Measurements from ENCODE around the gene INPP5J.
"Not testable (repeated sequence)": the region's sequence is repeated elsewhere in the genome, so short reads cannot be mapped to it uniquely, and the experiment has no call there.

The INPP5J gene

DNA sequence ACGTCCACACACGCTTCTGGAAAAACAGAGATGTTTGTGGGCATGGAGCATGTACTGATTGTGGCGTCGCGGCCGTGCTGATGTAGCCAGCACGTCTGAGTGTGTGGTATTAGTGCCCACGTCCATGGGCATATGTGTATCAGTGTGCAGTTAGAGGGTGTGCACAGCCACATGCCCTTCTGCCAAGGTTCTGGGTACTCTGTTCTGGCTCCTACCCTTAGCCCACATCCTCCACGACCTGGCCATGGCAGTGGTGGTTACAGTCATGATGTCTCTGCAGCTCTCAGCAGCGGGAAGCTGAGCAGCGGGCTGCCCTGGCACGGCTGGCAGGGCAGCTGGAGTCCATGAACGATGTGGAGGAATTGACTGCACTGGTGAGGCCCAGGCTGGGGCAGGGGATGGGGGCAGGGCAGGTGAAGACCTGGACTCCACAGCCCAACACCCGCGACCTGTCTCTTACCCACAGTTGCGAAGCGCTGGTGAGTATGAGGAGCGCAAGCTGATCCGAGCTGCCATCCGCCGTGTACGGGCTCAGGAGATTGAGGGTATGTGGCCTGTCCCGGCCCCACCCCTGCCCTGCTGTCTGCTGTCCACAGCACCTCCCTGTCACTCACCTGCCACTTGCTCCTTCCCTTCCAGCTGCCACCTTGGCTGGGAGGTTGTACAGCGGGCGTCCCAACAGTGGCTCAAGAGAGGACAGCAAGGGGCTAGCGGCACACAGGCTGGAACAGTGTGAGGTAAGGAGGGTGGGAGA lies 34.4 kb upstream of the INPP5J start:
- no peak for DNase-seq (ENCODE audit: low spot score)

GRCh38 chr22:31089160-31090100 lies 33.3 kb upstream of the INPP5J start:
- peak; percentile 25 for DNase-seq (ENCODE audit: low spot score)

- no peak for DNase-seq (ENCODE audit: low spot score)
Measured at GRCh38 chr22:31090217-31091085, 32.3 kb upstream of the INPP5J start.

- no peak for DNase-seq (ENCODE audit: low spot score)
Measured at GRCh38 chr22:31091106-31091975, 31.4 kb upstream of the INPP5J start.

DNA sequence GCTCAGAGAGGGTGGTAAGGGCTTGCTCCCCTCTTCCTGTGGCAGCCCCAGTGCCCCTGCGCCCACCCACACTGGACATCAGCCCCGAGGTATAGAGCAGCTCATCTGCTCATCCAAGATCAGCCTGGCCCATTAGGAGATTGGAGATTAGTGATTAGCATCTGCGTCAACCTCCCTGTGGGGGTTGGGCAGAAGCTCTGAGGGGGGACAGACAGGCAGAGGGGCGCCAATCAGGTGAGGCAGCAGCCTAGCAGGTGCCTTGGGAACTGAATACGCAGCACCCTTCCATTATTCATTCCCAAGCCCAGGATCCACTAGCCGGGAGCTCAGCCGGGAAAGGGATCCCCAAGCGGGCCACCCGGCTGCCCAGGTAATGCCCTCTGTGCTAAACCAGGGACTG lies 30.6 kb upstream of the INPP5J start:
- no peak for DNase-seq (ENCODE audit: low spot score)

GRCh38 chr22:31093086-31093850 lies 29.5 kb upstream of the INPP5J start:
- DNase-seq (ENCODE audit: low spot score): no peak

DNA sequence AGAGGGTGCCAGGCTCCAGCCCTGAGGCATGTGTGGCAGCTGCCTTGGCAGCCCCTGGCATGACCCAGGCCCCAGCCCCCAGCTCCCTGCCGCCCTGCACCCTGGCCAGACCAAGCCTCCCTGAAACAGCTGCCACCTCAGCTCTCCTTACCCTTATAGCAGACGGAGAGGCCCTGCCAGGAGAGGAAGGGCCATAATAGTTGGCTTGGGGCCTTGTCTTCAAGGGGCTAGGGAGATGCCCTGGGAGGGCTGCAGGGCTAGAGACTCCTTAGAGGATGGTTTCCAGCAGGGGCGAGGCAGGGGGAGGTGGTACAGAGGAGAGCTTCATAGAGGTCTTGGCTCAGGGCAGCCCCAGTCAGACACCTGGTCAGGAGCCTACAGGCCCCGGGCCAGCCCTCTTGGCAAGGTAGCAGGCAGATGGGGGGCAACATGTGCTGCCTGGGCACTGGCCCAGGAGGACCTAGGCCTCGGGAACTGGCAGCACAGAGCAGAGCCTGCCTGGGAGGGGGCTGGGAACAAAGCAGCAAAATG lies 28.7 kb upstream of the INPP5J start:
- DNase-seq (ENCODE audit: low spot score): no peak

GRCh38 chr22:31094741-31095140 lies 28.0 kb upstream of the INPP5J start:
- DNase-seq (ENCODE audit: low spot score): no peak

GRCh38 chr22:31095637-31096249 lies 27.0 kb upstream of the INPP5J start:
- no peak for DNase-seq (ENCODE audit: low spot score)

DNA sequence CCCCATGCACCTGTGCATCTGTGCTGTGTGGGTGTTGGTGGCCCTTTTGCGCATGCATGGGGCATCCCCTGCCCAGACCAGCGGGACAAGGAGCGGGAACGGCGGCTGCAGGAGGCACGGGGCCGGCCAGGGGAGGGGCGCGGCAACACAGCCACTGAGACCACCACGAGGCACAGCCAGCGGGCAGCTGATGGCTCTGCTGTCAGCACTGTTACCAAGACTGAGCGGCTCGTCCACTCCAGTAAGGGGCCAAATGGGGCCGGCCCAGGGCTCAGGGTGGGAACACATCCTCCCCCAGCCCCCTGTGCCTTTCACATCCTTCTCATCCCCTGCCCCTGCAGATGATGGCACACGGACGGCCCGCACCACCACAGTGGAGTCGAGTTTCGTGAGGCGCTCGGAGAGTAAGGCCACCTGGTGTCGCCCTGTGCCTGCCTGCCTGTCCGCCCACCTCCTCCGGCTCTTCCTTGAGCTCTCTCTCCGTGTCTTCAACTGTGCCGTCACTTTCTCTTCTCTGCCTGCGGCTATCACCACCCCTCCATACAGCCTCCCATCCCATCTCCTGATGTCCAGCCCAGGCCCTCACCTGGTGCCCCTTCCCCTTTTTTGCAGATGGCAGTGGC lies 26.0 kb upstream of the INPP5J start:
- DNase-seq (ENCODE audit: low spot score): no peak

DNA sequence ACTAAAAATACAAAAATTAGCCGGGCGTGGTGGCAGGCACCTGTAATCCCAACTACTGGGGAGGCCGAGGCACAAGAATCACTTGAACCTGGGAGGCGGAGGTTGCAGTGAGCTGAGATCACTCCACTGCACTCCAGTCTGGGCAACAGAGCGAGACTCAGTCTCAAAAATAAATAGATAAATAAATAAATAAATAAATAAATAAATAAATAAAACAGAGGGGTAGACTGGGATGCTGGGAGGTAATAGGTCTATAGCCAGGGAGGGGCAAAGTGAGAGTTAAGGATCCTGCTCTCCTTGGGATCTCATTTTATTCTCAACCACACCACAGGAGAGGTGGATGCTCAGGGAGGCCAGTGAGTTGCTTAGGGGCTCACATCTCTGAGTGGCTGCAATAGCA lies 25.2 kb upstream of the INPP5J start:
- DNase-seq (ENCODE audit: low spot score): not testable (repeated sequence)

DNA sequence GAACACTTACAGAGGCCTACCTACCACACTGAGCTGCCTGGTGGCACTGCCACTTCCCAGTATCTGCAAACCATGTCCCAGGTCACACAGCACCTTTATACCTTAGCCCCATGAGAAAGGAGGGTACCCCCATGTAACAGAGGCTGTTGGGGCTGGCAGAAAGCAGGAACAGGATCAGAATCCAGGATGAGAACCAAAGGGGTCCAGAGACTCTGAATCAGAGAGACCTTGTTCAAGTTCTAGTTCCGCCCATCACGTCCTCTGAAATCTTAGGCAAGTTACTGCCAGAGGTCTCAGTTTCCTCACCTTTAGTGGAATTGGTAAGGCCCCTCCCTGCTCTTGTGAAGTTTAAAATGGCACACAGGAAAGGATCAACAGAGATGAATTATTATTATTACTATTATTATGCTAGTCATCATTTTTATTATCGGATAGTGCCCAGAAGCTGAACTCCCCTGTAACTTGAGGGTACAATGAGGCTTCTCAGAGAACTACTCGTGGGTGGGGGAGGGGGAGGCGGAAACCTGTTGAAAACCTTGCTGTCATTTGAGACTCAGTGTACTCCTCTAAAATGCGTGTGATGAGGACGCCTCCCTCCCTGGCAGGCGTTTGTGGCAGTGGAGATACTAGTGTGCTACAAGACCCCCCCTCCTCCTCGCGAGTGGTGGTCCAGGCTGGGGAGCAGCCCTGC lies 24.7 kb upstream of the INPP5J start:
- DNase-seq (ENCODE audit: low spot score): no peak

GRCh38 chr22:31098632-31099110 lies 24.1 kb upstream of the INPP5J start:
- no peak for DNase-seq (ENCODE audit: low spot score)

GRCh38 chr22:31099386-31099785 lies 23.4 kb upstream of the INPP5J start:
- no peak for DNase-seq (ENCODE audit: low spot score)

DNA sequence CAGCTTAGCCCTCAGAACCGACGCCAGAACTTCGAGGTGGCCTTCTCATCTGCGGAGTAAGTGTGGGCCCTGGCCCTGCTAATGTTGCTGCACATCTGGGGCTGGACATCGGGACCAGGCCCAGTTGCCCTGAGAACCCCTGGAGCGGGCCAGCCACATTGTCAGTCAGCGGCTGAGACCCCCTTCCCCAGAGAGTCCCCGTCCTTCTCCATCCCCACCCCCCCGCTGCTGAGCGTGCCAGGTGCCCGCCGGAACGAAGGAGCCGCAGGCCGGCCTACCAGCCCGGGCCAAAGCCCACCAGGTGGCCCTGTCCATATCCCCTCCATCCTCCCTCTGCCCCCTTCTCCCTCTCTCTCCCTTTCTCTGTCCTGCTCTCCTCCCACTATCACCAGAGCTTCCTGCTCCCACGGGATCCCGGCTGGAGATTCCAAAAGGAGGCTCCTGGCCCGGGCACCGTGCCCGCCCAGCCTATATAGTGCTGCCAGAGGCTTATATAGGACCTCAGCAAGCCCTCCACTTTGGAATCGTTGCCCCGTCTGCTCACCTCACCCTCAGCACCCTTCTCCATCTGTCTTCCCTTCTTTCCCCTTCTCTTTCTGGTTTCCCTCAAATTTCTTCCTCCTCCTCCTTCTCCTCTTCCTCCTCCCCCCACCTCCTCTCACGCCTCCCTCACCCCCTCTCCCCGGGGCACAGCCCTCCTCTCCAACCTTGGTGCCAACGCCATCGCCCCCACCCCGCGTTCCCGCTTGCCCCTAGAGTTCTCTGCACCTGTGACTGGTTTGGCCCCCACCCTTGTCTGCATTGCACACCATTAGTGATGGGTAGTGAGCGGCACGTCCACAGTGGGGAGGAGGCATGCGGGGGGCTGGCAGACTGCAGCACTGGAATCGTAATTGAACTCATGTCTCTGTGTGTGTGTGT lies 22.7 kb upstream of the INPP5J start:
- DNase-seq (ENCODE audit: low spot score): no peak

DNA sequence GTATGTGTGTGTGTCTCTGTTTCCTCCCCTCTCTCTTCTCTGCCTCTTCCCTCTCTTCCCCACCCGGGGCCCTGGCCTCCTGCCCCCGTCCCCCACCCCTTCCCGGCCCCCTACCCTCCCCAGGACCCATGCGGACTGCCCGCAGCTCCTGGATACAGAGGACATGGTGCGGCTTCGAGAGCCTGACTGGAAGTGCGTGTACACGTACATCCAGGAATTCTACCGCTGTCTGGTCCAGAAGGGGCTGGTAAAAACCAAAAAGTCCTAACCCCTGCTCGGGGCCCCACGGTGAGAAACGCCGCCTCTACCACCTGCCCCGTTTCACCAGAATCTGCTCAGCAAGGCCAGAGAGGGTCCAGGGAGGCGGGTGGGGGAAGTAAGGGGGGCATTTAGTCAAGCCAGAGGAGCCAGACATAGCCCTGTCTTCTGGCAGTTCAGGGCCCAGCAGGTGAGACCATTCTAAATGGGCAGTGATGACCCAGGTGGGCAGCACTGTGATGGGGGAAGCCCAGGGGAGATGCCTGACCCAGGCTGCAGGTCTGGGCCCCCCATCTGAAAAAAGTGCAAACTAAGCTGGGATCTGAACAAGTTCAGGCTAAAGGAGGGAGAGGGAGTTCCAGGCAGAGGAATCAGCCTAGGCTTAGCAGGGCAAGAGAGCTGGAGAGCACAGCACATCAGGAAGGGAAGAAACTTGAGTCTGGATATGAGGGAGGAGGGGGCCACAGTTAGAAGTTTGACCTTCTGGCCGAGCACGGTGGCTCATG lies 21.8 kb upstream of the INPP5J start:
- no peak for DNase-seq (ENCODE audit: low spot score)

Data from CD4-positive, alpha-beta T cell treated with Interleukin-6 at 100 ng/mL for 8 hours (primary cell).